Kidney (tissue), 14 donors: ENCODE data around the gene DDX4. TPM values are rescaled to one million over a fixed set of nuclear protein-coding genes. Genes with fewer than 3 reads are reported as not detected.
A peak's percentile ranks its signal among the peaks of the same experiment; 100 is the strongest.

Source experiments
- DNase-seq, 5 donors: peaks; one replicate each; pipeline ENCODE4 v3.0.0-alpha.2; 2013 to 2020
- FAIRE-seq: peaks from 2 replicates; lab custom pipeline; 2012; peaks lifted over from hg19 to GRCh38; lab: Jason Lieb, UNC
- H3K27ac ChIP-seq, 2 donors: one replicate each; pipeline ENCODE4 v1.7.0; 2013; ENCODE audit warnings: low read depth in 2 of 2, low read length in 2 of 2, inconsistent platforms in 1 of 2
- H3K27me3 ChIP-seq: one replicate; pipeline ENCODE4 v1.7.1; 2013; ENCODE audit warnings: low read length, inconsistent platforms; ENCODE audit not compliant: control insufficient read depth, insufficient read depth
- H3K36me3 ChIP-seq, 3 donors: one replicate each; pipeline versions ENCODE4 v1.7.0 to v1.7.1; 2013; ENCODE audit warnings: low read length in 3 of 3, control low read depth in 1 of 3, inconsistent platforms in 1 of 3; ENCODE audit not compliant: insufficient read depth in 3 of 3, control insufficient read depth in 2 of 3
- H3K4me1 ChIP-seq, 3 donors: one replicate each; pipeline versions ENCODE4 v1.7.0 to v1.7.1; 2013; ENCODE audit warnings: low read length in 3 of 3, inconsistent platforms in 1 of 3, low read depth in 1 of 3; ENCODE audit not compliant: control insufficient read depth in 2 of 3, insufficient read depth in 2 of 3
- H3K4me3 ChIP-seq, 3 donors: one replicate each; pipeline versions ENCODE4 v1.7.0 to v1.8.1; 2013; ENCODE audit warnings: low read length in 3 of 3, control low read depth in 1 of 3, inconsistent platforms in 1 of 3
- H3K9ac ChIP-seq, 3 donors: one replicate each; pipeline versions ENCODE4 v1.7.0 to v1.7.1; 2013; ENCODE audit warnings: low read length in 3 of 3, control low read depth in 1 of 3, inconsistent platforms in 1 of 3
- H3K9me3 ChIP-seq, 3 donors: one replicate each; pipeline versions ENCODE4 v1.7.0 to v1.7.1; 2013; ENCODE audit warnings: low read length in 3 of 3, control low read depth in 1 of 3, inconsistent platforms in 1 of 3; ENCODE audit not compliant: control insufficient read depth in 2 of 3, insufficient read depth in 1 of 3
- CTCF ChIP-seq: IDR thresholded peaks from 3 replicates; pipeline ENCODE4 v1.5.1; 2012; ENCODE audit warnings: mild to moderate bottlenecking, moderate library complexity, borderline replicate concordance; ENCODE audit not compliant: insufficient read depth; ENCODE audit errors: extremely low read depth
- intact Hi-C: fragments of 100-400 bp; cut with DNase I; formaldehyde crosslinking; loops from one replicate; pipeline ENCODE4 v1.11.1; 2022
- polyA plus RNA-seq: library from polyadenylated mRNA; stranded (reverse); fragments of 350-450 nt; fragmentation: Illumina TruSeq; extraction: RNeasy Lipid Tissue Mini Kit (QIAGEN cat#74804); gene quantifications from one replicate; pipeline ENCODE4 v1.2.3, GENCODE V29; 2014; ENCODE audit warnings: low read depth, low replicate concordance; ENCODE audit not compliant: insufficient read depth
- total RNA-seq: library from RNA; stranded (reverse); fragmentation: NEBNext Ultra II Directional; extraction: Animal tissue kit (Norgen Biotek cat#: 25700); gene quantifications from one replicate; pipeline ENCODE4 v1.2.1, GENCODE V29; 2021
- donor health status: control.
- donor health status: control.
- donor health status: control.
- donor health status: control.
- donor health status: control.
- donor health status: DM: yes; HTN: yes; CAD: no.
- donor health status: Normal renal cell carcinoma (clear cell type).

DDX4 gene
- total and polyA plus RNA-seq, 2 donors from 2014 or later = not detected

DNA sequence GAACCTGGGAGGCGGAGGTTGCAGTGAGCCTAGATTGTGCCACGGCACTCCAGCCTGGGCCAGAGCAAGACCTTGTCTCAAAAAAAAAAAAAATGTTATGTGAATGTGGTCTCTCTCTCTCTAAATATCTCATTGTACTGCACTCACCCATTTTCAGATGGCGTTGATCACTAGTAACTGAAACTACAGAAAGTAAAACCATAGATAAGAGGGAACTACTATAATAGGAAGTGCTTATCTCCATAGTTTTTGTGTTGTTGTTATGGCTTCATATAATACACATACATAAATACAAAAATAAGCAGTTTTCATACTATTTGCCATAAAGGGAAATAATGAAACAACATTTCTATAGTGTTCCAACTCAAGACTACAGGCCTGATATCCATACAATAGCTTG, 122.4 kb downstream of the DDX4 start:
- Histone ChIP-seq H3K36me3 (no peaks in the 10 kb centered on the region), H3K9ac (no peak overlapping the region), H3K27me3 (no peaks in the 10 kb centered on the region), H3K4me3 (no peak overlapping the region), H3K9me3 (no peaks in the 10 kb centered on the region), H3K27ac (no peak overlapping the region), H3K4me1 (peaks cover 0 to 2% (median 0%) of the 10 kb centered on the region in 3 donors)
- DNase-seq (no peak), FAIRE-seq (no peak)
- intact Hi-C loops = no loop called here
- no peak for TF ChIP-seq CTCF

DNA sequence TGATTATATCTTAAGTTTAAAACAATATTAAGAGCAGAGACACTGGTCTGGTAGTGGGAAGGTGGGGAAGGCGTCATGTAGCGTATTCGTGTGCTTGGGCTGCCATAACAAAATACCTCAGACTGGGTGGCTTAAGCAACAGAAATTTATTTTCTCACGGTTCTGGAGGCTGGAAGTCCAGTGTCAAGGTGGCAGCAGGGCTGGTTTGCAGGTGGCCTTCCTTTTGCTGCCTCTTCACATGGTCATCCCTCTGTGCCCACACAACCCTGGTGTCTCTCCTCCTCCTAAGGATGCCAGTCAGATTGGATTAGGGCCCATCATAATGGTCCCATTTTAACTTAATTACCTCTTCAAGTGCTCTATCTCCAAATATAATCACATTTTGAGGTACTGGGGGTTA, 122.8 kb downstream of the DDX4 start:
- DNase-seq (no peak), FAIRE-seq (no peak)
- H3K36me3 ChIP-seq = no peaks in the 10 kb centered on the region

GRCh38 chr5:55864606-55865541, 127.0 kb downstream of the DDX4 start:
- no peaks in the 10 kb centered on the region for H3K27me3 ChIP-seq
- H3K4me1 ChIP-seq = peaks cover 0 to 2% (median 0%) of the 10 kb centered on the region in 3 donors
- FAIRE-seq (no peak), DNase-seq (peak in 1 of 5 donors; percentile 19)
- no peak overlapping the region for H3K9ac ChIP-seq
- no peaks in the 10 kb centered on the region for H3K36me3 ChIP-seq
- intact Hi-C loops = no loop called here
- no peak overlapping the region for H3K27ac ChIP-seq
- no peaks in the 10 kb centered on the region for H3K9me3 ChIP-seq
- H3K4me3 ChIP-seq = no peak overlapping the region
- TF ChIP-seq CTCF = no peak

More for the DNA sequence above, 122.8 kb downstream of the DDX4 start:
- Histone ChIP-seq H3K27ac (no peak overlapping the region), H3K4me3 (no peak overlapping the region), H3K4me1 (peaks cover 0 to 2% (median 0%) of the 10 kb centered on the region in 3 donors), H3K9me3 (no peaks in the 10 kb centered on the region), H3K27me3 (no peaks in the 10 kb centered on the region), H3K9ac (no peak overlapping the region)
- TF ChIP-seq CTCF = no peak
- intact Hi-C loops = no loop called here
